H1 (cell line): ENCODE measurements around the gene MPST. TPM values are rescaled to one million over a fixed set of nuclear protein-coding genes. Genes with fewer than 3 reads are reported as not detected.

ENCODE experiments used
- CTCF ChIA-PET: fragments of 300-600 bp; sonication (Branson Sonifier 250); formaldehyde crosslinking; loops from one replicate; lab custom pipeline; 2021; ENCODE audit not compliant: partially characterized antibody; lab: Charles Lee
- POLR2A ChIA-PET: fragments of 300-600 bp; sonication (Branson Sonifier 250); formaldehyde crosslinking; loops from one replicate; lab custom pipeline; 2021; ENCODE audit warnings: inconsistent platforms; ENCODE audit not compliant: partially characterized antibody; lab: Charles Lee
- DNase-seq, 2 experiments: peaks; one replicate each; pipeline versions ENCODE4 v3.0.0 to v3.0.0-alpha.2; 2010 to 2022; ENCODE audit warnings: low spot score in 2 of 2, low read depth in 1 of 2, mixed read lengths in 1 of 2
- FAIRE-seq: peaks from 2 replicates; lab custom pipeline; 2011; peaks lifted over from hg19 to GRCh38; lab: Jason Lieb, UNC
- H2AFZ ChIP-seq: 2 replicates; pipeline ENCODE4 v1.8.1; 2012; ENCODE audit warnings: low read length, inconsistent platforms
- H2AK5ac ChIP-seq: 2 replicates; pipeline ENCODE4 v1.6.1; 2013; ENCODE audit warnings: low read depth, low read length
- H2BK120ac ChIP-seq: replicated peaks from 2 replicates; pipeline ENCODE3; 2013; ENCODE audit warnings: low read depth, low read length, inconsistent platforms
- H2BK12ac ChIP-seq: 2 replicates; pipeline ENCODE4 v1.6.1; 2013; ENCODE audit warnings: low read depth, low read length
- H2BK15ac ChIP-seq: 2 replicates; pipeline ENCODE4 v1.6.1; 2013; ENCODE audit warnings: low read length
- H2BK20ac ChIP-seq: 2 replicates; pipeline ENCODE4 v1.6.1; 2013; ENCODE audit warnings: low read length
- H2BK5ac ChIP-seq: 2 replicates; pipeline ENCODE4 v1.6.1; 2013; ENCODE audit warnings: low read depth, low read length
- H3K14ac ChIP-seq: 2 replicates; pipeline ENCODE4 v1.6.1; 2013; ENCODE audit warnings: inconsistent platforms; ENCODE audit not compliant: insufficient read length
- H3K18ac ChIP-seq: 2 replicates; pipeline ENCODE4 v1.6.1; 2013; ENCODE audit warnings: low read length; ENCODE audit errors: extremely low read depth
- H3K23ac ChIP-seq: 2 replicates; pipeline ENCODE4 v1.6.1; 2013; ENCODE audit warnings: inconsistent platforms; ENCODE audit not compliant: insufficient read length
- H3K23me2 ChIP-seq: 2 replicates; pipeline ENCODE4 v1.6.1; 2013; ENCODE audit warnings: low read depth, low read length
- H3K27ac ChIP-seq: 2 replicates; pipeline ENCODE4 v1.6.1; 2011; ENCODE audit warnings: low read depth, low read length, inconsistent platforms
- H3K27me3 ChIP-seq, 4 experiments: replicated peaks in 1 of 4; 1 replicate in 1 of 4; 2 replicates in 3 of 4; pipeline versions ENCODE4 v1.6.1 to v1.8.1; 2011 to 2013; ENCODE audit warnings: low read length in 3 of 4, mild to moderate bottlenecking in 3 of 4, inconsistent platforms in 2 of 4, mixed read lengths in 2 of 4, moderate library complexity in 1 of 4; ENCODE audit not compliant: control insufficient read depth in 3 of 4, insufficient read depth in 3 of 4; ENCODE audit errors: extremely low read depth in 1 of 4
- H3K36me3 ChIP-seq, 4 experiments: 2 replicates each; pipeline versions ENCODE4 v1.6.1 to v1.8.1; 2011 to 2013; ENCODE audit warnings: mild to moderate bottlenecking in 4 of 4, low read length in 3 of 4, moderate library complexity in 2 of 4, control low read depth in 1 of 4, inconsistent platforms in 1 of 4; ENCODE audit not compliant: insufficient read depth in 4 of 4, control insufficient read depth in 2 of 4
- H3K4ac ChIP-seq: replicated peaks from 2 replicates; pipeline ENCODE3; 2013; ENCODE audit warnings: low read length, low read depth, mixed read lengths, inconsistent platforms; ENCODE audit not compliant: insufficient read length
- H3K4me1 ChIP-seq, 4 experiments: replicated peaks in 1 of 4; 1 replicate in 1 of 4; 2 replicates in 3 of 4; pipeline versions ENCODE4 v1.6.1 to v1.8.1; 2011 to 2013; ENCODE audit warnings: low read length in 3 of 4, inconsistent platforms in 2 of 4, mixed read lengths in 1 of 4; ENCODE audit not compliant: insufficient read depth in 4 of 4, control insufficient read depth in 3 of 4
- H3K4me2 ChIP-seq, 2 experiments: 2 replicates each; pipeline versions ENCODE4 v1.6.1 to v1.8.1; 2011 to 2013; ENCODE audit warnings: low read depth in 2 of 2, low read length in 2 of 2, control low read depth in 1 of 2, inconsistent platforms in 1 of 2, mild to moderate bottlenecking in 1 of 2; ENCODE audit not compliant: insufficient read depth in 1 of 2
- H3K4me3 ChIP-seq, 4 experiments: fragments of 200-600, 300-600 bp in 1 of 4; sonication (generic), shearing (Covaris generic), sonication (Bioruptor Twin) in 1 of 4; 2 replicates each; pipeline versions ENCODE4 v1.5.1 to v1.8.1; 2011 to 2016; ENCODE audit warnings: low read length in 4 of 4, low read depth in 3 of 4, control low read depth in 2 of 4, inconsistent platforms in 2 of 4, mild to moderate bottlenecking in 2 of 4, mixed read lengths in 1 of 4, moderate library complexity in 1 of 4; ENCODE audit not compliant: insufficient read depth in 2 of 4; ENCODE audit errors: extremely low read depth in 1 of 4
- H3K56ac ChIP-seq: replicated peaks from 2 replicates; pipeline ENCODE3; 2013; ENCODE audit warnings: low read depth, mild to moderate bottlenecking, mixed read lengths, low read length, inconsistent platforms; ENCODE audit not compliant: insufficient read length
- H3K79me1 ChIP-seq: 2 replicates; pipeline ENCODE4 v1.6.1; 2013; ENCODE audit warnings: low read depth, low read length, control low read depth
- H3K79me2 ChIP-seq, 2 experiments: 2 replicates each; pipeline versions ENCODE4 v1.6.1 to v1.8.1; 2012 to 2013; ENCODE audit warnings: low read length in 2 of 2, mild to moderate bottlenecking in 2 of 2, inconsistent platforms in 1 of 2; ENCODE audit not compliant: insufficient read depth in 2 of 2, control insufficient read depth in 1 of 2
- H3K9ac ChIP-seq, 4 experiments: replicated peaks in 1 of 4; 1 replicate in 1 of 4; 2 replicates in 3 of 4; pipeline versions ENCODE4 v1.6.1 to v1.8.1; 2011 to 2013; ENCODE audit warnings: low read depth in 3 of 4, low read length in 3 of 4, control low read depth in 2 of 4, mild to moderate bottlenecking in 2 of 4, moderate library complexity in 2 of 4, inconsistent platforms in 1 of 4; ENCODE audit errors: extremely low read depth in 1 of 4
- H3K9me3 ChIP-seq, 2 experiments: 2 replicates each; pipeline versions ENCODE4 v1.6.1 to v1.8.1; 2012 to 2013; ENCODE audit warnings: mild to moderate bottlenecking in 2 of 2, moderate library complexity in 2 of 2, control low read depth in 1 of 2, inconsistent platforms in 1 of 2, low read depth in 1 of 2, low read length in 1 of 2, mixed read lengths in 1 of 2; ENCODE audit not compliant: insufficient read depth in 2 of 2
- H4K20me1 ChIP-seq, 2 experiments: replicated peaks in 1 of 2; 2 replicates each; pipeline versions ENCODE3 to v1.8.1; 2011 to 2013; ENCODE audit warnings: inconsistent platforms in 2 of 2, low read length in 2 of 2, mild to moderate bottlenecking in 1 of 2; ENCODE audit not compliant: insufficient read depth in 2 of 2, control insufficient read depth in 1 of 2
- H4K5ac ChIP-seq: 2 replicates; pipeline ENCODE4 v1.6.1; 2013; ENCODE audit warnings: low read length, low read depth, mixed read lengths, inconsistent platforms; ENCODE audit not compliant: insufficient read length
- H4K8ac ChIP-seq: 2 replicates; pipeline ENCODE4 v1.8.0; 2013; ENCODE audit warnings: mild to moderate bottlenecking, moderate library complexity, low read length, inconsistent platforms; ENCODE audit not compliant: insufficient read depth; ENCODE audit errors: extremely low read depth
- H4K91ac ChIP-seq: replicated peaks from 2 replicates; pipeline ENCODE3; 2013; ENCODE audit warnings: low read length, mixed read lengths, inconsistent platforms; ENCODE audit not compliant: insufficient read length
- ASH2L ChIP-seq: fragments of 200-600, 300-600 bp; sonication (generic); IDR thresholded peaks from one replicate; pipeline ENCODE4 v1.7.1; 2017; ENCODE audit warnings: low read length
- CEBPB ChIP-seq: IDR thresholded peaks from 2 replicates; pipeline ENCODE4 v1.6.1; 2012; ENCODE audit warnings: low read depth, low read length
- CTBP2 ChIP-seq: IDR thresholded peaks from 2 replicates; pipeline ENCODE4 v1.7.0; 2011; ENCODE audit warnings: borderline replicate concordance, mild to moderate bottlenecking, moderate library complexity, mixed read lengths, low read length; ENCODE audit not compliant: insufficient read depth, insufficient read length
- GABPA ChIP-seq: IDR thresholded peaks from 2 replicates; pipeline ENCODE4 v1.6.1; 2011; ENCODE audit warnings: mild to moderate bottlenecking, low read length, moderate library complexity, borderline replicate concordance; ENCODE audit not compliant: insufficient read depth
- HDAC6 ChIP-seq: IDR thresholded peaks from one replicate; pipeline ENCODE4 v1.7.1; 2012; ENCODE audit warnings: low read depth, mild to moderate bottlenecking, inconsistent platforms, low read length, moderate library complexity
- KDM5A ChIP-seq: fragments of 200-600 bp; IDR thresholded peaks from 2 replicates; pipeline ENCODE4 v1.7.1; 2012; ENCODE audit warnings: mild to moderate bottlenecking, low read length, inconsistent platforms, mixed read lengths
- POLR2AphosphoS5 ChIP-seq: IDR thresholded peaks from 2 replicates; pipeline ENCODE4 v1.6.1; 2011; ENCODE audit warnings: low read depth, low read length
- RFX5 ChIP-seq: IDR thresholded peaks from 2 replicates; pipeline ENCODE4 v1.6.1; 2011; ENCODE audit warnings: low read depth, low read length, improper control_type of control experiment, borderline replicate concordance
- SAP30 ChIP-seq: fragments of 300-600 bp; sonication (generic); IDR thresholded peaks from 2 replicates; pipeline ENCODE4 v1.7.1; 2012; ENCODE audit warnings: low read length, moderate library complexity, mild to moderate bottlenecking, inconsistent platforms; ENCODE audit not compliant: insufficient read depth, insufficient replicate concordance
- SIN3A ChIP-seq, 2 experiments: IDR thresholded peaks in 1 of 2; conservative IDR thresholded peaks in 1 of 2; 2 replicates each; pipeline ENCODE4 v1.6.1; 2011 to 2012; ENCODE audit warnings: low read length in 2 of 2, improper control_type of control experiment in 1 of 2, low read depth in 1 of 2, mild to moderate bottlenecking in 1 of 2
- SP2 ChIP-seq: IDR thresholded peaks from 2 replicates; pipeline ENCODE4 v1.6.1; 2012; ENCODE audit warnings: mild to moderate bottlenecking, low read length, inconsistent platforms
- TBP ChIP-seq: IDR thresholded peaks from 2 replicates; pipeline ENCODE4 v1.6.1; 2011; ENCODE audit warnings: low read depth, low read length, improper control_type of control experiment
- WGBS, 2 experiments: shearing (Covaris generic) in 1 of 2; methylation state at CpG; one replicate each; pipeline versions ENCODE4 v1.1.6 to v1.1.7; 2013 to 2015; ENCODE audit warnings: low lambda C conversion rate in 2 of 2, mixed read lengths in 2 of 2, inconsistent platforms in 1 of 2, low coverage in 1 of 2, missing lambda C conversion rate in 1 of 2; ENCODE audit not compliant: insufficient replicate concordance in 2 of 2, insufficient coverage in 1 of 2, insufficient read length in 1 of 2; ENCODE audit errors: extremely low coverage in 1 of 2, missing lambda C conversion rate in 1 of 2; 5-methylcytosine and 5-hydroxymethylcytosine counted together
- polyA plus RNA-seq, 7 experiments: library from polyadenylated mRNA; depleted of rRNA in 3 of 7; stranded (reverse) in 5 of 7; unstranded in 2 of 7; fragments of >200 nt in 5 of 7; fragments of 200-250 nt in 2 of 7; gene quantifications; 1 replicate in 5 of 7; 2 replicates in 1 of 7; 4 replicates in 1 of 7; pipeline versions ENCODE4 v1.2.1 to v1.2.3, GENCODE V29; 2011 to 2013; ENCODE audit warnings: missing spikeins in 2 of 7, mixed read lengths in 2 of 7
- total RNA-seq: library from RNA; stranded (reverse); fragmentation: NEBNext Ultra II Directional; extraction: Animal tissue kit (Norgen Biotek cat#: 25700); gene quantifications from 2 replicates; pipeline ENCODE4 v1.2.1, GENCODE V29; 2021
- TF ChIP-seq, protein P1 (sequence below): IDR thresholded peaks from 2 replicates; pipeline ENCODE4 v1.6.1; 2012; ENCODE audit warnings: inconsistent platforms

Gene MPST
- total and polyA plus RNA-seq, 2 of the 8 experiments (the other 6 are each of a cell fraction or from before 2014, with no cell fraction given), result 86.0 to 124 TPM

DNA sequence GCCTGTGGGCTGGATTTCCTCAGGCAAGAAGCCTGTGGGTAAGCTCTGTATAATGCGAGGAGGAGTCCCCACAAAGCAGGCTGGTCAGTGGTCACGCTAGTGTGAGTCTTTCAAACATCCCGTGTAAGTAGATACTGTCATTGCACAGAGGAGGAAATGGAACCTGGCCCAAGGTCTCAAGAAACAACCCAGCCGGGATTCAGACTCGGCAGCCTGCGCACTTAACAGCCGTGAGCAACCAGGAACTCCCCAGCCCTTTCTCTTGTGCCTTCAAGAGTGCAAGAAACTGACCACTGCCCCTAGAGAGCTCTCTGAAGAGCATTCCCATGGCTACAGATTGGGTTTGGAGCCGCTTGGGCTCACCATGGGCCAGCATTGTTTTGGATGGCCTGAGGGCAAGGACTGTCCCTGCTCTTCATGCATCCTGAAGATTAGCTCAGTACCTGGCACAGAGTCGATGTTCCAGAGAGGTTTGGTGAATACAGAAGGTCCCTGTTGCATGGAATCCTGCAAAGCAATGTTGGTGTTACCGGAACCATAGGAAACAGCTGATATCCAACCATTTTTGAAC lies 6.0 kb downstream of the MPST start:
- no peak overlapping the region for H2BK5ac ChIP-seq
- ChIA-PET CTCF (interaction anchor here (0.8 to 1.9 kb wide), 5 partner anchors 12 to 455 kb away, joined by 3 to 6 read pairs (median 4); no protein-coding TSS in a partner anchor), POLR2A (interaction anchor here (0.6 to 2.4 kb wide), 6 partner anchors 8 to 249 kb away, joined by 3 to 8 read pairs (median 4); partner anchors contain the start of gene IFT27)
- H4K5ac ChIP-seq, result no peak overlapping the region
- no peak overlapping the region for H2AFZ ChIP-seq
- FAIRE-seq (no peak), DNase-seq (no peak)
- H3K4me1 ChIP-seq, result peaks cover 0 to 11% (median 4%) of the 10 kb centered on the region in 4 experiments; a peak in 4 of 7 replicates
- H3K79me1 ChIP-seq, result peaks cover 10% of the 10 kb centered on the region
- H3K36me3 ChIP-seq, result peaks cover 3 to 51% (median 21%) of the 10 kb centered on the region in 4 experiments
- H2BK15ac ChIP-seq, result no peak overlapping the region
- H3K23me2 ChIP-seq, result no peaks in the 10 kb centered on the region
- no peak overlapping the region for H3K4ac ChIP-seq
- no peak overlapping the region for H2AK5ac ChIP-seq
- peaks cover 10 to 28% of the 10 kb centered on the region in 2 experiments for H4K20me1 ChIP-seq
- no peak overlapping the region for H3K27ac ChIP-seq
- H2BK120ac ChIP-seq, result no peak overlapping the region
- no peak overlapping the region for H4K91ac ChIP-seq
- no peak overlapping the region for H3K14ac ChIP-seq
- H3K79me2 ChIP-seq, result peaks cover 0 to 12% of the 10 kb centered on the region in 2 experiments; a peak in 2 of 4 replicates
- no peak overlapping the region for H3K4me2 ChIP-seq
- H3K4me3 ChIP-seq, result no peak overlapping the region
- no peak overlapping the region for H3K23ac ChIP-seq
- no peak overlapping the region for H2BK20ac ChIP-seq
- H4K8ac ChIP-seq, result no peak overlapping the region
- H3K9me3 ChIP-seq, result no peaks in the 10 kb centered on the region
- H3K9ac ChIP-seq, result no peak overlapping the region
- H3K56ac ChIP-seq, result no peak overlapping the region
- H2BK12ac ChIP-seq, result no peak overlapping the region
- WGBS, 2 experiments, result 93% methylated on average over 10 of the region's 10 CpGs; no CpG with 5 or more reads in 1 of the 2 experiments
- H3K27me3 ChIP-seq, result no peaks in the 10 kb centered on the region
- no peak overlapping the region for H3K18ac ChIP-seq
- TF ChIP-seq SAP30, result no peak
- TF ChIP-seq KDM5A, result no peak
- no peak for TF ChIP-seq ASH2L
- no peak for TF ChIP-seq CTBP2
- TF ChIP-seq POLR2AphosphoS5, result no peak
- TF ChIP-seq, protein P1, sequence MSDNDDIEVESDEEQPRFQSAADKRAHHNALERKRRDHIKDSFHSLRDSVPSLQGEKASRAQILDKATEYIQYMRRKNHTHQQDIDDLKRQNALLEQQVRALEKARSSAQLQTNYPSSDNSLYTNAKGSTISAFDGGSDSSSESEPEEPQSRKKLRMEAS, result no peak
- TF ChIP-seq CEBPB, result no peak
- TF ChIP-seq GABPA, result no peak
- no peak for TF ChIP-seq SP2
- no peak for TF ChIP-seq HDAC6
- no peak for TF ChIP-seq RFX5
- no peak for TF ChIP-seq SIN3A (conservative IDR thresholded peaks at IDR 0.05 in 1 of 2, IDR thresholded peaks at IDR 0.05 in 1 of 2; ENCODE audit: low read depth in 1 of 2, low read length in 2 of 2)
- no peak for TF ChIP-seq TBP
